HEK293T (cell line): ENCODE results near the gene UBE2O.
A peak's percentile ranks its signal among the peaks of the same experiment; 100 is the strongest.

Experiments used
- CTCF ChIA-PET: fragments of 350-600 bp; formaldehyde crosslinking; extraction: SDS; loops from one replicate; lab custom pipeline; 2021; ENCODE audit warnings: antibody characterized with exemption, inconsistent platforms; lab: Yijun Ruan, JAX
- POLR2A ChIA-PET: fragments of 350-600 bp; formaldehyde crosslinking; extraction: SDS; loops from one replicate; lab custom pipeline; 2020; ENCODE audit warnings: antibody characterized with exemption, inconsistent platforms; lab: Yijun Ruan, JAX
- DNase-seq: peaks from one replicate; pipeline ENCODE4 v3.0.0; 2012; ENCODE audit warnings: mixed read lengths; ENCODE audit errors: extremely low spot score
- ARNT ChIP-seq: fragments of 450-650 bp; IDR thresholded peaks from 2 replicates; pipeline ENCODE4 v1.6.1; 2017; ENCODE audit warnings: mild to moderate bottlenecking
- BHLHE40 ChIP-seq: fragments of 450-650 bp; IDR thresholded peaks from 2 replicates; pipeline ENCODE4 v1.6.1; 2016; ENCODE audit warnings: mild to moderate bottlenecking, moderate library complexity, borderline replicate concordance
- CTBP1 ChIP-seq: fragments of 450-650 bp; IDR thresholded peaks from 2 replicates; pipeline ENCODE4 v1.6.1; 2016; ENCODE audit warnings: borderline replicate concordance
- ELF4 ChIP-seq: fragments of 450-650 bp; IDR thresholded peaks from 2 replicates; pipeline ENCODE4 v1.6.1; 2017; ENCODE audit warnings: antibody characterized with exemption
- FOXA1 ChIP-seq: fragments of 450-650 bp; IDR thresholded peaks from 2 replicates; pipeline ENCODE4 v1.6.1; 2016; ENCODE audit warnings: mild to moderate bottlenecking
- FOXK2 ChIP-seq: fragments of 450-650 bp; IDR thresholded peaks from 2 replicates; pipeline ENCODE4 v1.6.1; 2016; ENCODE audit warnings: mild to moderate bottlenecking
- FOXM1 ChIP-seq: fragments of 450-650 bp; IDR thresholded peaks from 2 replicates; pipeline ENCODE4 v1.6.1; 2017; ENCODE audit warnings: mild to moderate bottlenecking, borderline replicate concordance
- HDGF ChIP-seq: fragments of 450-650 bp; IDR thresholded peaks from 2 replicates; pipeline ENCODE4 v1.6.1; 2017; ENCODE audit warnings: antibody characterized with exemption, borderline replicate concordance
- L3MBTL2 ChIP-seq: fragments of 450-650 bp; conservative IDR thresholded peaks from 2 replicates; pipeline ENCODE4 v1.6.1; 2016; ENCODE audit warnings: mild to moderate bottlenecking
- LEF1 ChIP-seq: fragments of 450-650 bp; IDR thresholded peaks from 2 replicates; pipeline ENCODE4 v1.6.1; 2017; ENCODE audit warnings: mild to moderate bottlenecking, borderline replicate concordance
- NFRKB ChIP-seq: fragments of 450-650 bp; IDR thresholded peaks from 2 replicates; pipeline ENCODE4 v1.6.1; 2016; ENCODE audit warnings: mild to moderate bottlenecking, moderate library complexity
- PKNOX1 ChIP-seq: fragments of 450-650 bp; IDR thresholded peaks from 2 replicates; pipeline ENCODE4 v1.6.1; 2016
- SP1 ChIP-seq: fragments of 450-650 bp; IDR thresholded peaks from 2 replicates; pipeline ENCODE4 v1.6.1; 2017
- SUZ12 ChIP-seq: fragments of 450-650 bp; IDR thresholded peaks from 2 replicates; pipeline ENCODE4 v1.6.1; 2016; ENCODE audit warnings: mild to moderate bottlenecking
- TARDBP ChIP-seq: fragments of 450-650 bp; IDR thresholded peaks from 2 replicates; pipeline ENCODE4 v1.6.1; 2016
- ZNF384 ChIP-seq: fragments of 450-650 bp; IDR thresholded peaks from 2 replicates; pipeline ENCODE4 v1.6.1; 2016

UBE2O gene

GRCh38 chr17:76384222-76384986 lies 68.5 kb downstream of the UBE2O start, which contains the start of gene SPHK1:
Gene SPHK1, plus strand, starts transcription at chr17:76384609. Its CDS starts 1,036 bp downstream, at chr17:76385645.
- TF ChIP-seq L3MBTL2, result peak; percentile 66; the same call in 1 of the 2 replicates
- TF ChIP-seq ARNT, result no peak
- TF ChIP-seq SP1, result no peak
- no peak for TF ChIP-seq BHLHE40
- no peak for TF ChIP-seq FOXK2
- TF ChIP-seq ZNF384, result no peak
- TF ChIP-seq SUZ12, result no peak
- TF ChIP-seq NFRKB, result no peak
- no peak for TF ChIP-seq ELF4
- TF ChIP-seq LEF1, result peak; percentile 54; the same call in 1 of the 2 replicates
- no peak for TF ChIP-seq TARDBP
- TF ChIP-seq PKNOX1, result no peak
- TF ChIP-seq FOXA1, result no peak
- TF ChIP-seq FOXM1, result no peak; the same call in 1 of the 2 replicates
- no peak for TF ChIP-seq CTBP1
- no peak for TF ChIP-seq HDGF
- POLR2A ChIA-PET, result interaction anchor here (0.6 to 7.5 kb wide), 7 partner anchors 9 to 352 kb away, joined by 3 to 58 read pairs (median 3); partner anchors contain the start of gene PRPSAP1
- peak; percentile 86 for DNase-seq
- CTCF ChIA-PET, result interaction anchor here (0.7 to 4.0 kb wide), 16 partner anchors 8 to 128 kb away, joined by 3 to 26 read pairs (median 3); no protein-coding TSS in a partner anchor

GRCh38 chr17:76383546-76384221 lies 69.3 kb downstream of the UBE2O start:
- POLR2A ChIA-PET, result interaction anchor here (0.9 to 7.5 kb wide), 3 partner anchors 14 to 353 kb away, joined by 3 to 58 read pairs (median 6); partner anchors contain the start of gene PRPSAP1
- TF ChIP-seq L3MBTL2 (peak; percentile 74), SUZ12 (no peak)
- CTCF ChIA-PET, result interaction anchor here (0.9 to 2.4 kb wide), 5 partner anchors 10 to 202 kb away, joined by 3 to 15 read pairs (median 3); no protein-coding TSS in a partner anchor
- peak; percentile 64 for DNase-seq

GRCh38 chr17:76382803-76383545 lies 70.0 kb downstream of the UBE2O start:
- TF ChIP-seq FOXK2, result no peak
- TF ChIP-seq SP1, result no peak
- no peak for TF ChIP-seq LEF1
- no peak for TF ChIP-seq ARNT
- TF ChIP-seq TARDBP, result no peak
- no peak for TF ChIP-seq CTBP1
- no peak for TF ChIP-seq BHLHE40
- DNase-seq, result peak; percentile 53
- POLR2A ChIA-PET, result interaction anchor here (7.5 kb wide), 1 partner anchor 29 kb away, joined by 58 read pairs; the partner anchor contains the start of gene PRPSAP1
- CTCF ChIA-PET, result interaction anchor here (0.6 to 1.6 kb wide), 5 partner anchors 9 to 738 kb away, joined by 3 to 4 read pairs (median 3); no protein-coding TSS in a partner anchor

GRCh38 chr17:76382351-76382802 lies 70.6 kb downstream of the UBE2O start:
- no peak for DNase-seq
- ChIA-PET CTCF (interaction anchor here (0.6 to 1.2 kb wide), 4 partner anchors 9 to 739 kb away, joined by 3 to 4 read pairs (median 3); no protein-coding TSS in a partner anchor), POLR2A (interaction anchor here (1.3 to 7.5 kb wide), 2 partner anchors 29 to 175 kb away, joined by 3 to 58 read pairs; partner anchors contain the start of gene PRPSAP1)
- TF ChIP-seq HDGF (no peak), FOXK2 (no peak), ARNT (no peak)

- ChIA-PET CTCF (interaction anchor here (1.0 to 1.3 kb wide), 2 partner anchors 12 to 16 kb away, joined by 3 to 5 read pairs; no protein-coding TSS in a partner anchor), POLR2A (interaction anchor here (1.3 to 7.5 kb wide), 2 partner anchors 28 to 175 kb away, joined by 3 to 58 read pairs; partner anchors contain the start of gene PRPSAP1)
- no peak for DNase-seq
- TF ChIP-seq HDGF (no peak), L3MBTL2 (no peak), CTBP1 (no peak), PKNOX1 (no peak), ARNT (no peak), BHLHE40 (no peak), LEF1 (no peak), ZNF384 (no peak), FOXM1 (no peak), FOXK2 (no peak), ELF4 (no peak), NFRKB (no peak), TARDBP (no peak), FOXA1 (no peak), SP1 (no peak)
Measured at GRCh38 chr17:76381633-76382350, 71.2 kb downstream of the UBE2O start.
